GM18907 (cell line): ENCODE data around the gene SLC30A9.

ENCODE experiments used
- ATAC-seq: cut with Tn5 transposase; IDR thresholded peaks from one replicate; pipeline ENCODE4 v1.9.1; 2021; ENCODE audit warnings: mild to moderate bottlenecking, moderate library complexity; ENCODE audit not compliant: unreplicated experiment

Gene SLC30A9

DNA sequence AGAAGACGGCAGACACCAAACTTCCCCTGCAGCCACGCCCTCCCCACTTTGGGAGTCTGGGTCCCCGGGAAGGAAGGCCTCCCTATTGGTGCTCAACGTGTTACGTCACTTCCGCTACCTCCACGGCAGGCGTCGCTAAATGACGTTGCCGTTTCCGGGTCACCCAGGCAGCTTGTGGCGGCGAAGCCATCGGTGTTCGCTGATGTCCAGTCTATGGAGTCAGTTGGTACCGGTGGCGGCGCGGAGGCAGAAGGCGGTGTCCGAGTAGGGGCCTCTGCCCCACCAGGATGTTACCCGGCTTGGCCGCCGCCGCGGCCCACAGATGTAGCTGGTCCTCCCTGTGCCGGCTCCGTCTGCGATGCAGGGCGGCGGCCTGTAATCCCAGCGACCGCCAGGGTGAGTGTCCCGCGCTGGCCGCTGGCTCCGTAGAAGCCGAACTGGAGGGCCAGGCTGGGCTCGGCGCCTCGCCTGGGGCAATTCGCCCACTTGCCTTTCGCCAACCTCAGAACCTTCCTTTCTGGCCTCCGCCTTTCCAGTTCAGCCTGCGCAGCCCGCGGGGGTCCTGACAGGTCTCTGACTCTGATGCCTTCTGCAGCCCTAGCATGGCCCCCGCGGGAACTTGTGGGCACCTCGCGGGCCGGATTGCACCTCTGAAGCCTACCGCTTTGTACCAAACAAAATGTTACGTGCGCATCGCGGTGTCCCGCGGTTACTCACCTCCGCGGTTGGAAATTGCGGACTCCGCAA, at the start of gene SLC30A9:
Gene SLC30A9, plus strand, starts transcription at position 166 of the 747 bp plus-strand sequence. Its CDS starts 122 bp downstream, at position 288.
- peak; percentile 99 for ATAC-seq

DNA sequence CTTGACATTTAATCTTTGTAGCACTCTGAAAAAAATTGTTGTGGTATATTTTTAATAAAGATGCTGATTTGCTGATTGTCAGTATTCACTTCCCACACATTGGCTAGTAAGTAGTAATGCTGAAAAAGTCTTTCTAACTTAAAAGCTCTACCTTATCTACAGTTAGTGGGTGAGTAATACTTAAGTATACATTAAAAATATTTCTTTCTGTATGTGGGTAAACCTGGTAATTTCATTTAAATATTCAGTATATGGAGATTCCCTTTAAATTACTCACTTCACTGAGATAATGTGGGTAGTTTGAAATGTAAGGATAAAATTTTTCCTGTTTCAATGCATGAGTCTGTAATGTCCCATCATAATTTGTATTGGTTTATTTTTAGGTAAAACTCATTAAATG, 49.5 kb upstream of the SLC30A9 start:
- ATAC-seq, result no peak

DNA sequence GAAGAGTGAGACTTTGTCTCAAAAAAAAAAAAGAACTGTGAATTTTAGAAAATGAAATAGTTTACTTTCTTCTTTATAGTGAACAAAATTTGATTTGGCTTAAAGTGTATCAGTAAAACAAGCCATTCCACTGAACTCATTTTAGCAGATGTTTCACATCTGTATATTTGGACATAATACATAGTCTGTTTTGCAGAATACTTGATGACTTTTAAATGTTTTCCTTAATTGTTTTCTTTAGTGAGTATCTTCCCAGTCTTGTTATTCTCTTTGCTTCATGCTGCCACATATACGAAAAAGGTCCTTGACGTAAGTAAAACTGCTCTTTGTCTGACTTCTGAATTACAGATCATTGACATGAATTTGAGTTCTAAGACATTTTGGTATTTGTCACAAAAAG, 46.8 kb upstream of the SLC30A9 start:
- no peak for ATAC-seq

DNA sequence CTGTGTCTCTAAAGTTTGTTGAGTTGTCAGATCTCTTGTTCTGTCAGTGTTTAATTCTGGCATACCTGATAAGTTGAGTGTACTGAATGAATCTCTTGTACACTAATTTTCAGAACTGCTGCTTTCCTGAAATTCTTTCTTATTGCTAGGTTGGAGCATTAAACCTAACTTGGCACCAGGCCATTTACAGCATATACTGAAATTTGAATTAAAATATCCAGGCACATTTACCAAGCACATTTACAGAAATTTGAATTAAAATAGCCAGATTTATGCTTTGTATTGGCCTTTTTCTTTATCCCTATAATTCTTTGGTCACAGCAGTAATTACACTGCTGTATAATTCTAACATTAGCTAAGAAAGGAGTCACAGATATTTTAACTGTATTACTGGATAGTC, 46.2 kb upstream of the SLC30A9 start:
- no peak for ATAC-seq

DNA sequence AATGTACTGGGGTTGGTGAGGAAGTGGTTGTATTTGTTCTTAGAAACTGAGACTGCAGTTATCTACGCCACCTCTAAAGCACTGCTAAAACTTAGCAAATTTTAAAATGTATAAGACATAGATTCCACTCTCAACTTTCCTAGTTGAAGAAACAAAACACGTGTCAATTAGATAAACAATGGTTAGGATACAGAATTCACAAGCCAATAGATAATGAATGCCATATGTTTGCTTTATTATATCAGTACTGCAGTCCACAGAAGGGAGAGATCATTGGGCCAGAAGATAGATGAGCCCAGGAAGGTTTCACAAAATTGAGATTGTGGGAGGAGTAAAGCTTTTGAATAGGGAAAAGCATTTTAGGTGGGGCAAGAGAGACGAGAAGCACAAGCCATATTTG, 40.8 kb upstream of the SLC30A9 start:
- ATAC-seq, result no peak

DNA sequence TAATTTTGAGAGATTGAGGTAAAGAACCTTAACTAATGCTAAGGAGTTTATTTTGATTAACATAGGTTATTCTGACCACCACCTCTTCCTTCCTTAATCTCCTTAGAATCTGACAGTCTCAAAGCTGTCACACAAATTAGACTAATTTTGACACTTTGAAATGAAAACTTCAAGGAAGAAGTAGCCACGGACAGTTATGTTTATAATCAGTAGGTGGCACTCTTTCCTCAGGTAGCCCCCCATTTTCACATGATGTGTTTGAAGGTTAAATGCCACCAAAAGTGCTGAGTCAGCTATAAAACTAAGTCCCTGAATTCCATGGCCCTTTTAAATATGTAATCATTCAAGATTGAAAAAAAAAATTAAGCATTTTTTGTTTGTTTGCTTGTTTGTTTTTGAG, 32.7 kb upstream of the SLC30A9 start:
- ATAC-seq, result peak; percentile 62

DNA sequence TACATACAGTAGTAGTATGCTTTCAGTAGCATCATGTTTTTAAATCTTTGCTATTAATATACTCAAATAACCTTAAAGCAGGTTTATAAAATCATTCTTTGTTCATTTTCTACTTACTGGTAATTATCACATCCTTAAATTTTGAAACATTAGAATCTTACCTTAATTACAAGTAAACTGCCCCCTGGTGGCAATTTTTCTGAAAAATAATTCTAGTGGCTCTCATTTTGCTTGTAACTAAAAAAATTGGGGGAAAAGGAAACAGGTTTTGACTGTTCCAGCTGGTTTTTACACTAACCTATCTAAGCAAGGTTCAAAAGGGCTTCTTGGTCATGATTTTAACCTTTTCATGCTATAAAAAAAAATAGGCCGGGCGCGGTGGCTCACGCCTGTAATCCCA, 27.2 kb upstream of the SLC30A9 start:
- ATAC-seq, result no peak

DNA sequence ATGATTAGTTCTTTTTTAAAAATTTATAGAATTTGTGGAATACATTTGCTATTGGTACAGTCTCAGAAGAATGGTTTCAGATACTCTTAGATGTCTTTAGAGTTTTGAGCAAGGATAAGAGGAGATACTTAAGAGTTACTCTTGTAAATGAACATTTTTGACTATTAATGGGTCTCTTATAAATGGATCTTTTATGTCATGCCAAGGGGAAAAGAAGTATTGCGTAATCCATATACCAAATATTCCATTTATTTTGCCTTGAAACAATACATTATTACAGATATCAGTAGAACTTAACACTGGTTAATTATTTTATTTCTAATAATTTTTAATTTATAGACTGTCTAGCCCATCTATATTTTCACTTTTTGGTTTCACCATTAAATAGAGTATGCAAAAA, 25.9 kb upstream of the SLC30A9 start:
- no peak for ATAC-seq

DNA sequence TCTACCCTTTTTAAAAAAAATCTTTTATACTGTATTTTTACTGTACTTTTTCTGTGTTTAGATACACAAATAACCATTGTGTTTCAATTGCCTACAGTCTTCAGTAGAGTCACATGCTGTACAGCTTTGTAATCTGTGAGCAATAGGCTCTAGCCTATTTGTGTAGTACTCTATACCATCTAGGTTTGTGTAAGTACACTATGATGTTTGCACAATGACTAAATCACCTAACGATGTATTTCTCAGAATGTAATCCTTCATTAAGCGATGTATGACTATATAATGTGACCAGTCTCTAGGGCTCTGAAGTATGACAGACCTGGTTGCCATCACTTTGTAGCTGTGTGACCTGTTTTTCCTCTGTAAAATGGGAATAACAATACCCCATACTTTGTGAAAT, 22.9 kb upstream of the SLC30A9 start:
- ATAC-seq, result no peak

DNA sequence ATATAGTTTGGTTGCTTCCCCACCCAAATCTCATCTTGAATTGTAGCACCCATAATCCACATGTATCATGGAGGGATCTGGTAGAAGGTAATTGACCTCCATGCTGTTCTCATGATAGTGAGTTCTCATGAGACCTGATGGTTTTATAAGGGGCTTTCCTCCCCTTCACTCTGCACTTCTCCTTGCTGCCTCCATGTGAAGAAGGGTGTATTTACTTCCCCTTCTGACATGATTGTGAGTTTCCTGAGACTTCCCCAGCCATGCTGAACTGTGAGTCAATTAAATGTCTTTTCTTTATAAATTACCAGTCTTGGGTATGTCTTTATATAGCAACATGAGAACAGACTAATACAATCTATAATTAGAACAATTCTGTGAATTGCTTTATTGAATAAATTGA, 20.7 kb upstream of the SLC30A9 start:
- no peak for ATAC-seq

DNA sequence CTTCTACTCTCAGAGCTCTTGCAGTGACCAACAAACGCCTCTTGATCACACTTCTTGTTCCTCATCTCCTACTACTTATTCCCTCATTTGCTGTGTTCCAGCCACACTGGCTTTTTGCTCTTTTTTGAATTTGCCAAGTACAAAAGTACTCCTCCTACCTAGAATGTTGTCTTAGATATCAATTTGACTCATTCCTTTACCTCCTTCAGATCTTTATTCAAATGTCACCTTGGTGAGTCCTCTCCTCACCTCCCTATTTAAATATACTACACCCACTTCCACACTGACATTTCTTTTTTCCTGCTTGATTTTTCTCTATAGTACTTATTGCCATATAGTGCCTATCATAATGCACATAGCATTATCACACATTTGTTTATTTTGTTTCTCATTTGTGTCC, 15.0 kb upstream of the SLC30A9 start:
- ATAC-seq, result no peak

DNA sequence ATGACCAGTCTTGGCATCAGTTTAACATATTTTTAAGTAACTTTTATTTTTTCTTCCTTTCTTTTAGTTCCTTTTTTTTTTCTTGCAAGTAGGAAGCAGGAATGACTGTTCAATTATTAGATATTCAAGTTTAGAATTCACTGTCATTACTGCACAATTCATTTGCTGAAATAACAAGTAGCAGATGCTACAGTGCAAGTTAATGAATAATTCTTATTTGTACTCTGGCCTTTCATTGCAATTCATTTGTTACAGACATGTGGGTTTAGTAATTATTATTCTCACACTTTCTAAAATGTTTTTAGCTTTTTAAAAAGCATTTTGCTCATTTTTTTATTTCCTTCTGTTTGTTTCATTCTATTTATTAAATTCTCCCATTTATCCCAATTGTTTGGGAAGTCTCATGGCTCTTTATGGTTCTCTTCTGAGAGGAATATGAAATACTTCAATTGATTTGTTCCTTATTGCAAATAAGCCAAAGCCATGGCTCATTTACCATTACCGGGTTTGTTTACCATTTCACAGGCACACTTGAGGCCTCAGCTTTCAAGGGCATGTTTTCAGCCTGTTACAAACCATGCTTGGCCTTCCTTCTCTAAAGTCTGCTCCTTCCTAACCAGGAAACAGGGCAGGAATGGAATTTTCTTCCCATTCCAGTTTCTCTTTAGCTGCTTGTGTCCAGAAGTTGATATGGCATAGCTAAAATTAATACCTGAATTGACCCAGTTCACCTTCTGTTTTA, 13.4 kb upstream of the SLC30A9 start:
- ATAC-seq, result no peak

DNA sequence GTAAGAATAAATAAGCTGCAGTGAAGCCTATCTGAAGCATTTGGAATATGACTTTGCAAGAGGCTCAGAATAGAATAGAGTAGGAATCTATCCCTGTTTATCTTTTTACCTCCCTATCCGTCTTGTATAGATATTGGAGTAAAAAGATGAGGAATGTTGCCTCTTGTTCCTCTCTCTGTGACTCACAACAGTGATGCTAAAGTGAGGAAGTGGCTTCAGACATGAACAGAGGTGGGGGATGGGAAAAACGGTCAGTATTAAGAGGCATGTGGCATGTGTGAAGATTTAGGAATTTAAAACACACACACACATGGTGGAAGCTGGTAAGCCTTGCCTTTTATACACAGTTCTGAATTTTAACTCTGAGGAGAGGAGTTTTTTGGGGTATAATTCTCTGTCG, 12.6 kb upstream of the SLC30A9 start:
- no peak for ATAC-seq

DNA sequence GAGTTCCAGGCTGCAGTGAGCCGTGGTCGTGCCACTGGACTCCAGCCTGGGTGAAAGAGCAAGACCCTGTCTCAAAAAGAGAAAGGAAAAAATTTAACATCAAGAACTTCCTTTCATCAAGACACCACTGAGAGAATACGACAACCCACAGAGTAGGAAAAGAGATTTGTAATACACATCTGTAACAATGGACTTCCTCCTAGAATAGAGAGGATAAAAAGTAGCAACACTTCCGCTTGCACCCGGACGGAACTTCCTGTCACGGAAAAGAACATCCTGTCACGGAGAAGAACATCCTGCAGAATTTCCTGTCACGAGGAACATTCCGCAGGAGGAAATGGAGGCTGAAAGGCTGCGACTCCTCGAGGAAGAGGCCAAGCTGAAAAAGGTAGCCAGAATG, 8.9 kb upstream of the SLC30A9 start, which contains the start of gene DCAF4L1:
Gene DCAF4L1, plus strand, starts transcription at position 301 of the 400 bp plus-strand sequence. Its CDS starts 37 bp downstream, at position 338.
- ATAC-seq, result no peak

DNA sequence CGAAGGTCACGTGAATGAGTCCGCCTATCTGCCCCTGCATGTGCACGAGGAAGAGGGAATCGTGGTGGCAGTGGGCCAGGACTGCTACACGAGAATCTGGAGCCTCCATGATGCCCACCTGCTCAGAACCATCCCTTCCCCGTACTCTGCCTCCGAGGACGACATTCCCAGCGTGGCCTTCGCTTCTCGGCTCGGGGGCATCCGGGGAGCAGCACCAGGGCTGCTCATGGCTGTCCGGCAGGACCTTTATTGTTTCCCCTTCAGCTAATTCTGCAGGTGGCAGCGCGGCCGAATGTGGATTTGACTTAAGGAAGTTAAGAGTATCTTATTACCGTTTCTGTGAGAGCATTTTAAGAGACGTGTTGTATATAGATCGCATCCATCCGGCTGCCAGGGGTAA, 7.6 kb upstream of the SLC30A9 start:
- ATAC-seq, result no peak

DNA sequence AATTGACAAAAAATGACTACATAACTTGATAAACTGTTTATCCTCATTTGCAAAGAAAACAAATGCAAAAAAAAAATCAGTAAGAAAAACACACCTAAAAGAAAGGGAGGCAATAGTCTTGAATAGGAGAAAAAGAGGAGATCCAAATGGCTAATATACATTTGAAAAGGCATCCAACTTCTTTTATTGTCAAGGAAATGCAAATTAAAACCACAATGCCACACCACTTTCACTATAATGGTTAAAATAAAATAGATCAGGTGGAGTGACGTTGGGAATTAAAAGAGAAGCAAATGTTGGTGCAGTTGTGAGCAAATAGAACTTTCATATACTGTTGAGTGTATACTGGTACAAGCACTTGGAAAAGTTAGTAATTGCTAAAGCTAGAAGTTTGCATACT, 5.2 kb upstream of the SLC30A9 start:
- no peak for ATAC-seq

DNA sequence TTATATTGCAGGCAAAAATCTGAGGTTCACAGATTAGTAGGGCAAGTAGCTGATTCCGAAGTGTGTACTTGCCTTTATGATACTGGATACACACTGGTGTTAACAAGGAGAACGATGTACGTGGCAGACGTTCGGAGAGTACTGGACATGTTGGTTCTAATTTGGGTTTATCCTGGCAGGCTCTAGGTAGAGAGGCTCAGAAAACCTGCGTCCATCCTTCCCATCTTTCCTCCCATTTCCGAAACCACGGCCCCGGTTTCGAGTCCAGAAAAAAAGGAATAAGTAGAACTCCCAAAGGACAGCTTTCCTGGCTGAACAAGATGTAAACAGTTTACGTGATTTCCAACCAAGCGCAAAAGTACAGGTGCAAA, 351 bp upstream of the SLC30A9 start:
- peak; percentile 21 for ATAC-seq

DNA sequence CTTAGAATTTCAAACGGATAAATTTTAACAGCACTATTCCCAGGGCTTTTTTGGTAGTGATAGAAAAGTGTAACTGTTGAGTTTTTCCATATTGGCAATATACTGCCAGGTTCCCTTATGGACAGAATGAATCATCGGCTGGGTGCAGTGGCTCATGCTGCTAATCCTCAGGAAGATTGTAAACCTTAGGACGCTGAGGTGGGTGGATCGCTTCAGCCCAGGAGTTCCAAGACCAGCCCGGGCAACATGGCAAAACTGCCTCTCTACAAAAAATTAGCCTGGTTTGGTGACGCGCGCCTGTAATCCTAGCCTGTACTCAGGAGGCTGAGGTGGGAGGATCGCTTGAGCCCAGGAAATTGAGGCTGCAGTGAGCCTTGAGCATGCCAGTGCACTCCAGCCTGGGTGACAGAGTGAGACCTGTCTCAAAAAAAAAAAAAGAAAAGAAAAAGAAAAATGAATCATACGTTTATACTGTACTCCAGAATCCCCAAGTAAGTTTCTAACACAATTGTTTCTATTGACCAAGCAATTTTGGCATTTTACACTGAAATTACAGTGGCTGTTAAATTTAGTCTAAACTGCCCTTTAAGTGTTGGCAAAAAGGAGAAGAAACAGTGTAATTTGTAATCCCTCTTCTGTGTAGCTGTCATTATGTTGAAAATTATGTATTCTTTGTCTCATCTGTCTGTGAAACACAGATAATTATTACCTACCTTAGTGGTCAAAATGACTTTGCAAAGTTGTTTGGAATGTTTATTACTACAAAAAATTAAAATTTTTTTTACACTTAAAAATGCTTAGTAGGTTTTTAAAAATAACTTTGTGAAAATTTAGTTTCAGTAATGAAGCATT, 1.8 kb downstream of the SLC30A9 start:
- ATAC-seq, result no peak

DNA sequence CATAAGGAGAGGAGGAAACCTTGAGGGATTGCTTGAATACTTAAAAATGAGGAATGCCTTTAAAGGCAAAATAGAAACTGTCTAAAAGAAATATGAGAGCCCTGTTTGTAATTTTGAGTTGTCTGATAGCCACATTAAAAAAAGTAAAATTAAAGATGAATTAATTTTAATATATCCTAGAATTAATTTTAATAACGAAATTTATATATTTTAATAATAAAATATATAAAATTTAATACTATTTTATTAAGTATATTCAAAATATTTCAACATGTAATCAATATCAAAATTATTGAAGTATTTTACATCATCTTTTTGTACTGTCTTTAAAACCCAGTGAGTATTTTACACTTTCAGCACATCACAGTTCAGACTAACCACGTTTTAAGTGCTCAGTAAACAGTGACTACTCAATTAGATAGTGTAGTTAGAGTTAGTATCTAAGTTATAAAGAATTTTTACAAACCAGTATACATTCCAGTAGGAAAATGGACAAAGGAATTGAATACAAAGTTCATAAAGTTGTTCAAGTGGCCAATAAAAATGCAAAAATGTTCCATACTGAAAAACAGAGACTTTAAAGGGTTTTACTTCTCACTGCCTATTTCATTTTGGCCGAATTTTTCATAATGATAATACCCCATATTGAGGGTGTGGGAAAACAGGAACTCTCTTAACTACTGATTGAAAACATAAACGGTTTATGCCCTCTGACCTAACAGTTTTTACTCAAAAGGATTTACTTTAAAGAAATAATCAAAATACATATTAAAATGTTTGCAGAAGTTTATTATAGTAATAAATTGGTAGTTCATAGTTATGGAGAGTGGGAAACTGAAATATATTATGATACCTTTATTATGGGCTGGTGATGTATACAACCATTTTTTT, 2.9 kb downstream of the SLC30A9 start:
- no peak for ATAC-seq

DNA sequence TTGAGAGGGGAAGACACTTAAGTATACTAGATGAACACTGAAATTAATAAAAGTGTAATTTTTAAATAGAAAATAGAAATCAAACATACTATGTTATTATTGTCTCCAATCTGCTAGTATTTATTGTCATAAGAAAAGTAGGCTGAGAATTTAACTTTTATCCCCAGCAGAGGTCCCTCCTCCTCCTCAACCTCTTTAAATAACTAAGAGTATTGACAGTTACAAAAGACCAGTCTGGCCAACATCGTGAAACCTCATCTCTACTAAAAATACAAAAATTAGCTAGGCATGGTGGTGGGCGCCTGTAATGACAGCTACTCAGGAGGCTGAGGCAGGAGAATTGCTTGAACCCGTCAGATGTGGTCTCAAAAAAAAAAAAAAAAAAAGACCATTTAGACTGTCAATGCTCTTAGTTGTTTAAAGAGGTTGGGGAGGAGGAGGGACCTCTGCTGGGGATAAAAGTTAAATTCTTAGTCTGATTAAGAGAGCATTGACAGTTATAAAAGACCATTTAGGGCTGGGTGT, 4.2 kb downstream of the SLC30A9 start:
- ATAC-seq, result no peak
